ENCODE measurements around the gene DGKD. TPM values are rescaled to one million over a fixed set of nuclear protein-coding genes. Genes with fewer than 3 reads are reported as not detected.

The DGKD gene
- total and polyA plus RNA-seq, 4 donors: 8.9 to 250 (median 68.3) TPM

- Histone ChIP-seq H3K4me1 (ENCODE audit: control insufficient read depth in 1 of 2, insufficient read depth in 2 of 2, low read length in 2 of 2) (no peaks in the 10 kb centered on the region), H3K4me3 (ENCODE audit: low read length in 2 of 2) (no peak overlapping the region), H3K27me3 (ENCODE audit: control insufficient read depth in 1 of 2, insufficient read depth in 2 of 2, low read length in 1 of 2) (no peaks in the 10 kb centered on the region), H3K36me3 (ENCODE audit: control insufficient read depth in 1 of 2, insufficient read depth in 2 of 2, low read length in 1 of 2) (peaks cover 0 to 3% of the 10 kb centered on the region in 2 donors), H3K9me3 (ENCODE audit: control insufficient read depth, low read length) (no peaks in the 10 kb centered on the region), H3K27ac (ENCODE audit: low read depth in 1 of 2, low read length in 2 of 2) (peak overlapping the region in 1 of 2 donors; percentile 7)
- ATAC-seq (ENCODE audit: low FRiP score) (no peak), DNase-seq (peak in 1 of 2 donors; percentile 67)
- WGBS, 2 donors: 95 to 97% methylated on average over 10 of the region's 10 CpGs
- intact Hi-C loops (cut with DNase I): no loop called here
Measured at GRCh38 chr2:233473878-233474277, 119.6 kb downstream of the DGKD start.

GRCh38 chr2:233474308-233475160 lies 120.2 kb downstream of the DGKD start:
- no peaks in the 10 kb centered on the region for H3K4me1 ChIP-seq (ENCODE audit: control insufficient read depth in 1 of 2, insufficient read depth in 2 of 2, low read length in 2 of 2)
- H3K9me3 ChIP-seq (ENCODE audit: control insufficient read depth, low read length): no peaks in the 10 kb centered on the region
- WGBS, 2 donors: 50 to 57% methylated on average over 22 of the region's 22 CpGs
- H3K27me3 ChIP-seq (ENCODE audit: control insufficient read depth in 1 of 2, insufficient read depth in 2 of 2, low read length in 1 of 2): no peaks in the 10 kb centered on the region
- intact Hi-C loops (cut with DNase I): no loop called here
- DNase-seq: peak in 1 of 2 donors; percentile 66
- peaks cover 0 to 3% of the 10 kb centered on the region in 2 donors for H3K36me3 ChIP-seq (ENCODE audit: control insufficient read depth in 1 of 2, insufficient read depth in 2 of 2, low read length in 1 of 2)
- peak overlapping the region in 1 of 2 donors; percentile 54 for H3K27ac ChIP-seq (ENCODE audit: low read depth in 1 of 2, low read length in 2 of 2)
- ATAC-seq (ENCODE audit: low FRiP score): no peak
- H3K4me3 ChIP-seq (ENCODE audit: low read length in 2 of 2): no peak overlapping the region

- intact Hi-C loops (cut with DNase I): no loop called here
- DNase-seq: peak in 1 of 2 donors; percentile 65
Measured at GRCh38 chr2:233476063-233476410, 121.7 kb downstream of the DGKD start.

GRCh38 chr2:233476651-233477547 lies 122.6 kb downstream of the DGKD start:
- intact Hi-C loops (cut with DNase I): no loop called here
- ATAC-seq (ENCODE audit: low FRiP score): no peak
- 93 to 95% methylated on average over 45 of the region's 45 CpGs for WGBS, 2 donors

More at GRCh38 chr2:233476063-233476410, 121.7 kb downstream of the DGKD start:
- Histone ChIP-seq H3K27ac (ENCODE audit: low read depth in 1 of 2, low read length in 2 of 2) (no peak overlapping the region), H3K4me1 (ENCODE audit: control insufficient read depth in 1 of 2, insufficient read depth in 2 of 2, low read length in 2 of 2) (no peaks in the 10 kb centered on the region), H3K27me3 (ENCODE audit: control insufficient read depth in 1 of 2, insufficient read depth in 2 of 2, low read length in 1 of 2) (no peaks in the 10 kb centered on the region), H3K9me3 (ENCODE audit: control insufficient read depth, low read length) (no peaks in the 10 kb centered on the region), H3K4me3 (ENCODE audit: low read length in 2 of 2) (no peak overlapping the region), H3K36me3 (ENCODE audit: control insufficient read depth in 1 of 2, insufficient read depth in 2 of 2, low read length in 1 of 2) (peaks cover 0 to 3% of the 10 kb centered on the region in 2 donors)
- whole genome bisulfite sequencing, 2 donors: 93 to 96% methylated on average over 14 of the region's 14 CpGs
- ATAC-seq (ENCODE audit: low FRiP score): no peak

GRCh38 chr2:233477548-233478433 lies 123.5 kb downstream of the DGKD start:
- DNase-seq: peak in 1 of 2 donors; percentile 63
- intact Hi-C loops (cut with DNase I): no loop called here
- H3K36me3 ChIP-seq (ENCODE audit: control insufficient read depth in 1 of 2, insufficient read depth in 2 of 2, low read length in 1 of 2): no peaks in the 10 kb centered on the region
- H3K9me3 ChIP-seq (ENCODE audit: control insufficient read depth, low read length): no peaks in the 10 kb centered on the region
- WGBS, 2 donors: 94 to 95% methylated on average over 29 of the region's 29 CpGs
- no peaks in the 10 kb centered on the region for H3K4me1 ChIP-seq (ENCODE audit: control insufficient read depth in 1 of 2, insufficient read depth in 2 of 2, low read length in 2 of 2)
- H3K4me3 ChIP-seq (ENCODE audit: low read length in 2 of 2): no peak overlapping the region
- no peaks in the 10 kb centered on the region for H3K27me3 ChIP-seq (ENCODE audit: control insufficient read depth in 1 of 2, insufficient read depth in 2 of 2, low read length in 1 of 2)
- no peak overlapping the region for H3K27ac ChIP-seq (ENCODE audit: low read depth in 1 of 2, low read length in 2 of 2)
- ATAC-seq (ENCODE audit: low FRiP score): no peak

More at GRCh38 chr2:233476651-233477547, 122.6 kb downstream of the DGKD start:
- Histone ChIP-seq H3K4me3 (ENCODE audit: low read length in 2 of 2) (no peak overlapping the region), H3K36me3 (ENCODE audit: control insufficient read depth in 1 of 2, insufficient read depth in 2 of 2, low read length in 1 of 2) (peaks cover 0 to 3% of the 10 kb centered on the region in 2 donors), H3K27me3 (ENCODE audit: control insufficient read depth in 1 of 2, insufficient read depth in 2 of 2, low read length in 1 of 2) (no peaks in the 10 kb centered on the region), H3K9me3 (ENCODE audit: control insufficient read depth, low read length) (no peaks in the 10 kb centered on the region), H3K4me1 (ENCODE audit: control insufficient read depth in 1 of 2, insufficient read depth in 2 of 2, low read length in 2 of 2) (no peaks in the 10 kb centered on the region), H3K27ac (ENCODE audit: low read depth in 1 of 2, low read length in 2 of 2) (no peak overlapping the region)
- peak in 1 of 2 donors; percentile 68 for DNase-seq

- H3K9me3 ChIP-seq (ENCODE audit: control insufficient read depth, low read length): no peaks in the 10 kb centered on the region
- no peaks in the 10 kb centered on the region for H3K4me1 ChIP-seq (ENCODE audit: control insufficient read depth in 1 of 2, insufficient read depth in 2 of 2, low read length in 2 of 2)
- no peak overlapping the region for H3K4me3 ChIP-seq (ENCODE audit: low read length in 2 of 2)
- H3K27ac ChIP-seq (ENCODE audit: low read depth in 1 of 2, low read length in 2 of 2): no peak overlapping the region
- intact Hi-C loops (cut with DNase I): loop anchor here in 1 of 2 donors (10.0 kb wide), 1 partner anchor 225 kb away; no protein-coding TSS in a partner anchor
- H3K27me3 ChIP-seq (ENCODE audit: control insufficient read depth in 1 of 2, insufficient read depth in 2 of 2, low read length in 1 of 2): no peaks in the 10 kb centered on the region
- H3K36me3 ChIP-seq (ENCODE audit: control insufficient read depth in 1 of 2, insufficient read depth in 2 of 2, low read length in 1 of 2): no peaks in the 10 kb centered on the region
- ATAC-seq (ENCODE audit: low FRiP score) (no peak), DNase-seq (peak in 1 of 2 donors; percentile 55)
- 85 to 90% methylated on average over 25 to 27 of the region's 27 CpGs for WGBS, 2 donors
Measured at GRCh38 chr2:233479616-233480489, 125.6 kb downstream of the DGKD start.

GRCh38 chr2:233480490-233481202 lies 126.4 kb downstream of the DGKD start:
- 74 to 81% methylated on average over 21 of the region's 21 CpGs for WGBS, 2 donors
- intact Hi-C loops (cut with DNase I): loop anchor here in 1 of 2 donors (10.0 kb wide), 1 partner anchor 224 kb away; no protein-coding TSS in a partner anchor
- no peak overlapping the region for H3K27ac ChIP-seq (ENCODE audit: low read depth in 1 of 2, low read length in 2 of 2)
- no peaks in the 10 kb centered on the region for H3K27me3 ChIP-seq (ENCODE audit: control insufficient read depth in 1 of 2, insufficient read depth in 2 of 2, low read length in 1 of 2)
- DNase-seq (peak; percentile 68 to 79), ATAC-seq (ENCODE audit: low FRiP score) (peak; percentile 26)
- H3K36me3 ChIP-seq (ENCODE audit: control insufficient read depth in 1 of 2, insufficient read depth in 2 of 2, low read length in 1 of 2): no peaks in the 10 kb centered on the region
- no peaks in the 10 kb centered on the region for H3K9me3 ChIP-seq (ENCODE audit: control insufficient read depth, low read length)
- H3K4me3 ChIP-seq (ENCODE audit: low read length in 2 of 2): no peak overlapping the region
- no peaks in the 10 kb centered on the region for H3K4me1 ChIP-seq (ENCODE audit: control insufficient read depth in 1 of 2, insufficient read depth in 2 of 2, low read length in 2 of 2)

Measured in aorta (tissue), 5 donors.